HepG2 (cell line): ENCODE data around the gene SLC16A5. TPM values are rescaled to one million over a fixed set of nuclear protein-coding genes. Genes with fewer than 3 reads are reported as not detected.

Experiments used
- HMG20A ChIP-seq: IDR thresholded peaks from 2 replicates; pipeline ENCODE4 v1.6.1; 2016; ENCODE audit warnings: borderline replicate concordance
- MEIS2 ChIP-seq: sonication (generic); formaldehyde crosslinking; IDR thresholded peaks from 2 replicates; pipeline ENCODE4 v1.9.0; 2021; ENCODE audit warnings: mild to moderate bottlenecking, missing genetic modification reagents
- MIER2 ChIP-seq: IDR thresholded peaks from 2 replicates; pipeline ENCODE4 v1.6.1; 2016; ENCODE audit warnings: missing biosample characterization, missing genetic modification reagents
- MTA3 ChIP-seq: sonication (generic); formaldehyde crosslinking; IDR thresholded peaks from 2 replicates; pipeline ENCODE4 v1.4.0; 2020; ENCODE audit warnings: missing genetic modification reagents
- NFIC ChIP-seq: IDR thresholded peaks from 2 replicates; pipeline ENCODE4 v1.6.1; 2012; ENCODE audit warnings: mild to moderate bottlenecking, low read length, inconsistent platforms
- RXRA ChIP-seq: sonication (generic); formaldehyde crosslinking; IDR thresholded peaks from 2 replicates; pipeline ENCODE4 v1.5.1; 2020; ENCODE audit warnings: missing genetic modification reagents
- SP4 ChIP-seq: sonication (generic); formaldehyde crosslinking; IDR thresholded peaks from 2 replicates; pipeline ENCODE4 v1.8.1; 2023; ENCODE audit warnings: mild to moderate bottlenecking, missing genetic modification reagents
- TFAP4 ChIP-seq: sonication (generic); IDR thresholded peaks from 2 replicates; pipeline ENCODE4 v1.6.1; 2016; ENCODE audit warnings: low read depth, borderline replicate concordance
- ZNF446 ChIP-seq: sonication (generic); formaldehyde crosslinking; IDR thresholded peaks from 2 replicates; pipeline ENCODE4 v1.5.0; 2020; ENCODE audit warnings: mild to moderate bottlenecking, missing genetic modification reagents
- ZNF547 ChIP-seq: sonication (generic); formaldehyde crosslinking; IDR thresholded peaks from 2 replicates; pipeline ENCODE4 v1.5.1; 2020; ENCODE audit warnings: mild to moderate bottlenecking, missing genetic modification reagents
- ZNF607 ChIP-seq: sonication (generic); formaldehyde crosslinking; IDR thresholded peaks from 2 replicates; pipeline ENCODE4 v1.5.1; 2020; ENCODE audit warnings: missing genetic modification reagents, mild to moderate bottlenecking, borderline replicate concordance
- polyA plus RNA-seq, 8 experiments: library from polyadenylated mRNA; depleted of rRNA in 3 of 8; stranded (reverse) in 7 of 8; unstranded in 1 of 8; fragments of >200 nt; fragmentation: Illumina TruSeq in 4 of 8; extraction: Trizol in 4 of 8; gene quantifications; 2 replicates each; pipeline versions ENCODE4 v1.2.1 to v1.2.3, GENCODE V29; 2011 to 2016; ENCODE audit warnings: low read depth in 4 of 8, missing spikeins in 1 of 8, mixed read lengths in 1 of 8; ENCODE audit not compliant: insufficient read depth in 1 of 8
- total RNA-seq, 5 experiments: library from RNA; depleted of rRNA; stranded (reverse); fragments of >200 nt; fragmentation: Illumina TruSeq; extraction: Trizol; gene quantifications; 2 replicates each; pipeline ENCODE4 v1.2.3, GENCODE V29; 2016; ENCODE audit warnings: low read depth in 1 of 5
- TF ChIP-seq, protein P1 (sequence below): sonication (generic); formaldehyde crosslinking; IDR thresholded peaks from 2 replicates; pipeline ENCODE4 v1.4.0; 2020; ENCODE audit warnings: missing genetic modification reagents, borderline replicate concordance
- TF ChIP-seq, protein P2 (sequence below): sonication (generic); formaldehyde crosslinking; IDR thresholded peaks from 2 replicates; pipeline ENCODE4 v1.4.0; 2020; ENCODE audit warnings: missing genetic modification reagents
- TF ChIP-seq, protein P3 (sequence below): sonication (generic); formaldehyde crosslinking; IDR thresholded peaks from 2 replicates; pipeline ENCODE4 v1.8.1; 2023; ENCODE audit warnings: mild to moderate bottlenecking, missing genetic modification reagents

The SLC16A5 gene
- total and polyA plus RNA-seq, 2 of the 13 experiments (the other 11 are each of a cell fraction or from before 2014, with no cell fraction given), result 0.69 to 5.6 TPM

DNA sequence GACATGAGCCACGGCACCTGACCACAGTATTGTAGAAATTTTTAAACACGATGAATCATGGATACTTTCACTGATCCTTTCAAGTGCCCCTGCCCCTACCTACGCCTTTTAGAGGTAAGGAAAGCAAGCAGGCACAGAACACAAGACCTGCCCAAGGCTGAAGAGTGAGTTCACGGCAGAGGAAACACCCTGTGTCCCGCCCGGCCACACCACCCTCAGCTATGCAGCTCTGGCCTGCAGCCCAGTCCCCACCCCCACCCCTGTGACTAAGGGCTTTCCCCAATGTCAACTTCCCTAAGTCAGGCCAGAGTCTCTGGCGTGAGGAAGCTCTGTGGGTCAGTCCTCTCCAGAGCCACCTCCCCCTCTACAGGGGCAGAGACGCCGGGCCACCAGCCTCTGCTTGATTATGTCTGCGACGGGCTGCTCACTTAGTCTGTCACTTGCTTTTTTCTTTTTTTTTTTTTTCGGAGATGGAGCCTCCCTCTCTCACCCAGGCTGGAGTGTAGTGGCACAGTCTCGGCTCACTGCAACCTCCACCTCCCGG is 8.4 kb downstream of the SLC16A5 start (continued):
- TF ChIP-seq ZNF547 (CRISPR knock-in tag) (0 out of 2 replicates have a peak, but pooled peaks have one; percentile 29), NFIC (peak; percentile 70; the same call in 1 of the 2 replicates), SP4 (no peak), RXRA (peak; percentile 66; the same call in 1 of the 2 replicates), MIER2 (peak; percentile 64; the same call in 1 of the 2 replicates), MEIS2 (CRISPR knock-in tag) (peak; percentile 45; the same call in 1 of the 2 replicates), ZNF607 (no peak), HMG20A (peak; percentile 91), MTA3 (CRISPR knock-in tag) (no peak), ZNF446 (CRISPR knock-in tag) (no peak), TFAP4 (peak; percentile 29; the same call in 1 of the 2 replicates)
- TF ChIP-seq, protein P1, sequence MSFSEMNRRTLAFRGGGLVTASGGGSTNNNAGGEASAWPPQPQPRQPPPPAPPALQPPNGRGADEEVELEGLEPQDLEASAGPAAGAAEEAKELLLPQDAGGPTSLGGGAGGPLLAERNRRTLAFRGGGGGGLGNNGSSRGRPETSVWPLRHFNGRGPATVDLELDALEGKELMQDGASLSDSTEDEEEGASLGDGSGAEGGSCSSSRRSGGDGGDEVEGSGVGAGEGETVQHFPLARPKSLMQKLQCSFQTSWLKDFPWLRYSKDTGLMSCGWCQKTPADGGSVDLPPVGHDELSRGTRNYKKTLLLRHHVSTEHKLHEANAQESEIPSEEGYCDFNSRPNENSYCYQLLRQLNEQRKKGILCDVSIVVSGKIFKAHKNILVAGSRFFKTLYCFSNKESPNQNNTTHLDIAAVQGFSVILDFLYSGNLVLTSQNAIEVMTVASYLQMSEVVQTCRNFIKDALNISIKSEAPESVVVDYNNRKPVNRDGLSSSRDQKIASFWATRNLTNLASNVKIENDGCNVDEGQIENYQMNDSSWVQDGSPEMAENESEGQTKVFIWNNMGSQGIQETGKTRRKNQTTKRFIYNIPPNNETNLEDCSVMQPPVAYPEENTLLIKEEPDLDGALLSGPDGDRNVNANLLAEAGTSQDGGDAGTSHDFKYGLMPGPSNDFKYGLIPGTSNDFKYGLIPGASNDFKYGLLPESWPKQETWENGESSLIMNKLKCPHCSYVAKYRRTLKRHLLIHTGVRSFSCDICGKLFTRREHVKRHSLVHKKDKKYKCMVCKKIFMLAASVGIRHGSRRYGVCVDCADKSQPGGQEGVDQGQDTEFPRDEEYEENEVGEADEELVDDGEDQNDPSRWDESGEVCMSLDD (CRISPR knock-in tag), result no peak
- TF ChIP-seq, protein P2, sequence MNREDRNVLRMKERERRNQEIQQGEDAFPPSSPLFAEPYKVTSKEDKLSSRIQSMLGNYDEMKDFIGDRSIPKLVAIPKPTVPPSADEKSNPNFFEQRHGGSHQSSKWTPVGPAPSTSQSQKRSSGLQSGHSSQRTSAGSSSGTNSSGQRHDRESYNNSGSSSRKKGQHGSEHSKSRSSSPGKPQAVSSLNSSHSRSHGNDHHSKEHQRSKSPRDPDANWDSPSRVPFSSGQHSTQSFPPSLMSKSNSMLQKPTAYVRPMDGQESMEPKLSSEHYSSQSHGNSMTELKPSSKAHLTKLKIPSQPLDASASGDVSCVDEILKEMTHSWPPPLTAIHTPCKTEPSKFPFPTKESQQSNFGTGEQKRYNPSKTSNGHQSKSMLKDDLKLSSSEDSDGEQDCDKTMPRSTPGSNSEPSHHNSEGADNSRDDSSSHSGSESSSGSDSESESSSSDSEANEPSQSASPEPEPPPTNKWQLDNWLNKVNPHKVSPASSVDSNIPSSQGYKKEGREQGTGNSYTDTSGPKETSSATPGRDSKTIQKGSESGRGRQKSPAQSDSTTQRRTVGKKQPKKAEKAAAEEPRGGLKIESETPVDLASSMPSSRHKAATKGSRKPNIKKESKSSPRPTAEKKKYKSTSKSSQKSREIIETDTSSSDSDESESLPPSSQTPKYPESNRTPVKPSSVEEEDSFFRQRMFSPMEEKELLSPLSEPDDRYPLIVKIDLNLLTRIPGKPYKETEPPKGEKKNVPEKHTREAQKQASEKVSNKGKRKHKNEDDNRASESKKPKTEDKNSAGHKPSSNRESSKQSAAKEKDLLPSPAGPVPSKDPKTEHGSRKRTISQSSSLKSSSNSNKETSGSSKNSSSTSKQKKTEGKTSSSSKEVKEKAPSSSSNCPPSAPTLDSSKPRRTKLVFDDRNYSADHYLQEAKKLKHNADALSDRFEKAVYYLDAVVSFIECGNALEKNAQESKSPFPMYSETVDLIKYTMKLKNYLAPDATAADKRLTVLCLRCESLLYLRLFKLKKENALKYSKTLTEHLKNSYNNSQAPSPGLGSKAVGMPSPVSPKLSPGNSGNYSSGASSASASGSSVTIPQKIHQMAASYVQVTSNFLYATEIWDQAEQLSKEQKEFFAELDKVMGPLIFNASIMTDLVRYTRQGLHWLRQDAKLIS (CRISPR knock-in tag), result no peak
- TF ChIP-seq, protein P3, sequence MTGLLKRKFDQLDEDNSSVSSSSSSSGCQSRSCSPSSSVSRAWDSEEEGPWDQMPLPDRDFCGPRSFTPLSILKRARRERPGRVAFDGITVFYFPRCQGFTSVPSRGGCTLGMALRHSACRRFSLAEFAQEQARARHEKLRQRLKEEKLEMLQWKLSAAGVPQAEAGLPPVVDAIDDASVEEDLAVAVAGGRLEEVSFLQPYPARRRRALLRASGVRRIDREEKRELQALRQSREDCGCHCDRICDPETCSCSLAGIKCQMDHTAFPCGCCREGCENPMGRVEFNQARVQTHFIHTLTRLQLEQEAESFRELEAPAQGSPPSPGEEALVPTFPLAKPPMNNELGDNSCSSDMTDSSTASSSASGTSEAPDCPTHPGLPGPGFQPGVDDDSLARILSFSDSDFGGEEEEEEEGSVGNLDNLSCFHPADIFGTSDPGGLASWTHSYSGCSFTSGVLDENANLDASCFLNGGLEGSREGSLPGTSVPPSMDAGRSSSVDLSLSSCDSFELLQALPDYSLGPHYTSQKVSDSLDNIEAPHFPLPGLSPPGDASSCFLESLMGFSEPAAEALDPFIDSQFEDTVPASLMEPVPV (CRISPR knock-in tag), result no peak
